ENCODE results near the gene MAP2. TPM values are rescaled to one million over a fixed set of nuclear protein-coding genes. Genes with fewer than 3 reads are reported as not detected.

Gene MAP2
- total and polyA plus RNA-seq, 10 of the 15 experiments (the other 5 are each of a cell fraction or from before 2014, with no cell fraction given) = 0.01 TPM; not detected in 9

DNA sequence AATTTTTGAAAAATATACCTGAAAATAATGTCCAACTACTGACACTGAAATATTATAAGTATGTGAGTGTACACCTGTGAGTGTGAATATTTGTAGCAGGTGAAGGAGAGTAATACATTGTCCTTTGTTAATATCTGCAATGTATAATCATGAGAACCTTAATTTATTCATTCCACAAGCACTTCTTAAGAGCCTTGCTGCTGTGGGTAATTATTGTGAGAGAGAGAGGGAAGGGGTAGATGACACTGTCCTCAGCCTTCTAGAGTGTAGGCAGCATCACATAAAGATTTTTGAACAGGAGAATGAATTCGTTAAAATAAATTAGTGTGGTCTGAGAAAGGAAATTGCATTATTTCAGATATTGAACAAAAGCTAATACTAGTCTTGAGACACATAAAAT, 157.2 kb downstream of the MAP2 start (continued):
- TF ChIP-seq, protein P1, sequence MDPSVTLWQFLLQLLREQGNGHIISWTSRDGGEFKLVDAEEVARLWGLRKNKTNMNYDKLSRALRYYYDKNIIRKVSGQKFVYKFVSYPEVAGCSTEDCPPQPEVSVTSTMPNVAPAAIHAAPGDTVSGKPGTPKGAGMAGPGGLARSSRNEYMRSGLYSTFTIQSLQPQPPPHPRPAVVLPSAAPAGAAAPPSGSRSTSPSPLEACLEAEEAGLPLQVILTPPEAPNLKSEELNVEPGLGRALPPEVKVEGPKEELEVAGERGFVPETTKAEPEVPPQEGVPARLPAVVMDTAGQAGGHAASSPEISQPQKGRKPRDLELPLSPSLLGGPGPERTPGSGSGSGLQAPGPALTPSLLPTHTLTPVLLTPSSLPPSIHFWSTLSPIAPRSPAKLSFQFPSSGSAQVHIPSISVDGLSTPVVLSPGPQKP (IDR thresholded peaks at IDR 0.05; ENCODE audit: low read depth, low read length) = no peak
- TF ChIP-seq, protein P2, sequence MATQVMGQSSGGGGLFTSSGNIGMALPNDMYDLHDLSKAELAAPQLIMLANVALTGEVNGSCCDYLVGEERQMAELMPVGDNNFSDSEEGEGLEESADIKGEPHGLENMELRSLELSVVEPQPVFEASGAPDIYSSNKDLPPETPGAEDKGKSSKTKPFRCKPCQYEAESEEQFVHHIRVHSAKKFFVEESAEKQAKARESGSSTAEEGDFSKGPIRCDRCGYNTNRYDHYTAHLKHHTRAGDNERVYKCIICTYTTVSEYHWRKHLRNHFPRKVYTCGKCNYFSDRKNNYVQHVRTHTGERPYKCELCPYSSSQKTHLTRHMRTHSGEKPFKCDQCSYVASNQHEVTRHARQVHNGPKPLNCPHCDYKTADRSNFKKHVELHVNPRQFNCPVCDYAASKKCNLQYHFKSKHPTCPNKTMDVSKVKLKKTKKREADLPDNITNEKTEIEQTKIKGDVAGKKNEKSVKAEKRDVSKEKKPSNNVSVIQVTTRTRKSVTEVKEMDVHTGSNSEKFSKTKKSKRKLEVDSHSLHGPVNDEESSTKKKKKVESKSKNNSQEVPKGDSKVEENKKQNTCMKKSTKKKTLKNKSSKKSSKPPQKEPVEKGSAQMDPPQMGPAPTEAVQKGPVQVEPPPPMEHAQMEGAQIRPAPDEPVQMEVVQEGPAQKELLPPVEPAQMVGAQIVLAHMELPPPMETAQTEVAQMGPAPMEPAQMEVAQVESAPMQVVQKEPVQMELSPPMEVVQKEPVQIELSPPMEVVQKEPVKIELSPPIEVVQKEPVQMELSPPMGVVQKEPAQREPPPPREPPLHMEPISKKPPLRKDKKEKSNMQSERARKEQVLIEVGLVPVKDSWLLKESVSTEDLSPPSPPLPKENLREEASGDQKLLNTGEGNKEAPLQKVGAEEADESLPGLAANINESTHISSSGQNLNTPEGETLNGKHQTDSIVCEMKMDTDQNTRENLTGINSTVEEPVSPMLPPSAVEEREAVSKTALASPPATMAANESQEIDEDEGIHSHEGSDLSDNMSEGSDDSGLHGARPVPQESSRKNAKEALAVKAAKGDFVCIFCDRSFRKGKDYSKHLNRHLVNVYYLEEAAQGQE (IDR thresholded peaks at IDR 0.05; ENCODE audit: low read depth, low read length) = no peak
- no peak for TF ChIP-seq ETV6 (conservative IDR thresholded peaks at IDR 0.05 in 1 of 2, IDR thresholded peaks at IDR 0.05 in 1 of 2; ENCODE audit: borderline replicate concordance in 1 of 2, low read depth in 1 of 2)
- no peak for TF ChIP-seq GATAD2B (conservative IDR thresholded peaks at IDR 0.05; ENCODE audit: low read depth)
- no peak for TF ChIP-seq SMAD1 (IDR thresholded peaks at IDR 0.05; ENCODE audit: low read depth, partially characterized antibody)

DNA sequence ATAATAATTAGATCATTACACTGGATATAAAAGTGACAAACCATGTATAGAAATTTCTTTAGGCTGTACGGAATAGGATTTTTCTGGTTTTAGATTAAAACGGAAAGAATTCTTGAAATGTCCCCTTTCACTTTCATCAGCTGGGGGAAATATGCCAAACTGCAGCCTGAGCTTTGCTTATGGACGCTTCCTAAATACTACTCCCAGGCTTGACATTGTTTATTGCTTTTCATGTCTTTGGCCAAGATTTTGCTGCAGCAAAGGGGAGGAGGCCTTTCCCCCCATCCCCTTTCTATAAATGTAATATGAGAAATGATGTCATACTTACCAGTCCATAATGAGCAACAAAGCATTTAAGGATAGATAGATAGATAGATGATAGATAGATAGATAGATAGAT, 158.4 kb downstream of the MAP2 start:
- ChIA-PET SMC1A (ENCODE audit: uncharacterized antibody, unreplicated experiment) (no interaction called here), POLR2A (no interaction called here), CTCF (no interaction called here), RAD21 (ENCODE audit: unreplicated experiment) (no interaction called here)
- Histone ChIP-seq H3K79me2 (ENCODE audit: control insufficient read depth, insufficient read depth, low read length) (no peaks in the 10 kb centered on the region), H3K4me2 (ENCODE audit: control insufficient read depth, insufficient read depth) (no peak overlapping the region), H3K27me3 (replicated peaks in 1 of 2; ENCODE audit: control insufficient read depth in 2 of 2, insufficient read depth in 2 of 2, low read length in 1 of 2) (no peaks in the 10 kb centered on the region), H2AFZ (ENCODE audit: control insufficient read depth, low read depth, low read length) (no peak overlapping the region), H3K9ac (ENCODE audit: control insufficient read depth, insufficient read depth, low read length) (no peak overlapping the region), H3K4me1 (ENCODE audit: control insufficient read depth, insufficient read depth, low read length) (no peaks in the 10 kb centered on the region), H3K4me3 (no peak overlapping the region), H3K9me3 (replicated peaks; ENCODE audit: control insufficient read depth, insufficient read depth, low read length) (no peaks in the 10 kb centered on the region), H3K36me3 (ENCODE audit: control insufficient read depth in 2 of 2, insufficient read depth in 2 of 2, low read length in 1 of 2) (no peaks in the 10 kb centered on the region), H4K20me1 (ENCODE audit: control insufficient read depth, insufficient read depth) (no peaks in the 10 kb centered on the region), H3K27ac (ENCODE audit: control insufficient read depth, insufficient read depth) (no peak overlapping the region)
- DNase-seq (ENCODE audit: low read depth, low spot score) (no peak), ATAC-seq (no peak), FAIRE-seq (no peak)
- in situ Hi-C loops (cut with MboI) = no loop called here
- WGBS (ENCODE audit: insufficient coverage, insufficient replicate concordance, low lambda C conversion rate, missing lambda C conversion rate) = 40% methylated on average over 3 of the region's 3 CpGs
- no TSS peak for BruUV-seq (replicated peaks)
- intact Hi-C loops (cut with micrococcal nuclease; ENCODE audit: unreplicated experiment) = no loop called here
- TF ChIP-seq PAX8 (IDR thresholded peaks at IDR 0.05) (no peak), NR2C1 (IDR thresholded peaks at IDR 0.05) (no peak), SP1 (IDR thresholded peaks at IDR 0.05; ENCODE audit: low read depth, low read length) (no peak), ZBED1 (IDR thresholded peaks at IDR 0.05; ENCODE audit: borderline replicate concordance) (no peak), SUZ12 (IDR thresholded peaks at IDR 0.05; ENCODE audit: unreplicated experiment) (no peak), BRCA1 (IDR thresholded peaks at IDR 0.05; ENCODE audit: low read depth, low read length) (no peak), IKZF1 (conservative IDR thresholded peaks at IDR 0.05) (no peak), KDM1A (IDR thresholded peaks at IDR 0.05; ENCODE audit: borderline replicate concordance) (no peak), POU2F2 (IDR thresholded peaks at IDR 0.05; ENCODE audit: borderline replicate concordance, low read depth, low read length) (no peak), STAT1 (conservative IDR thresholded peaks at IDR 0.05) (no peak)
- TF ChIP-seq, protein P3, sequence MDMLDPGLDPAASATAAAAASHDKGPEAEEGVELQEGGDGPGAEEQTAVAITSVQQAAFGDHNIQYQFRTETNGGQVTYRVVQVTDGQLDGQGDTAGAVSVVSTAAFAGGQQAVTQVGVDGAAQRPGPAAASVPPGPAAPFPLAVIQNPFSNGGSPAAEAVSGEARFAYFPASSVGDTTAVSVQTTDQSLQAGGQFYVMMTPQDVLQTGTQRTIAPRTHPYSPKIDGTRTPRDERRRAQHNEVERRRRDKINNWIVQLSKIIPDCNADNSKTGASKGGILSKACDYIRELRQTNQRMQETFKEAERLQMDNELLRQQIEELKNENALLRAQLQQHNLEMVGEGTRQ (IDR thresholded peaks at IDR 0.05; ENCODE audit: borderline replicate concordance, low read depth, low read length) = no peak

All from GM12878 (cell line).